ENCODE data around the gene OTULINL. TPM values are rescaled to one million over a fixed set of nuclear protein-coding genes. Genes with fewer than 3 reads are reported as not detected.

The OTULINL gene
- polyA plus RNA-seq, 1 donor (not counting 4 experiments of a cell fraction or from before 2014, with no cell fraction given), result 0.62 TPM

DNA sequence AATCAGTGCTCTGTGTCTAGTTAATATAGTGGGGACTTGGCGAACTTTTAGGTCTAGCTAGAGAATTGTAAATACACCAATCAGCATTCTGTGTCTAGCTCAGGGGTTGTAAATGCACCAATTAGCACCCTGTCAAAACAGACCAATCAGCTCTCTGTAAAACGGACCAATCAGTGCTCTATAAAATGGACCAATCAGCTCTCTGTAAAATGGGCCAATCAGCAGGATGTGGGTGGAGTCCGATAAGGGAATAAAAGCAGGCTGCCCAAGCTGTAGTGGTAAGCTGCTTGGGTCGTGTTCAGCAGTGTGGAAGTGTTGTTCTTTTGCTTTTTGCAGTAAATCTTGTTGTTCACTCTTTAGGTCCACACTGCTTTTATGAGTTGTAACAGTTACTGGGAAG lies 3.6 kb upstream of the OTULINL start:
- no peak for FAIRE-seq
- Histone ChIP-seq H3K4me1 (ENCODE audit: control insufficient read depth, extremely low read depth, insufficient read depth, low read length) (no peaks in the 10 kb centered on the region), H3K79me2 (ENCODE audit: control insufficient read depth, insufficient read depth, low read length) (no peaks in the 10 kb centered on the region), H3K9me1 (ENCODE audit: control insufficient read depth, extremely low read depth, insufficient read depth, low read length) (no peaks in the 10 kb centered on the region), H2AFZ (ENCODE audit: control insufficient read depth, low read length) (no peak overlapping the region), H3K9me3 (ENCODE audit: control insufficient read depth, low read depth, low read length) (no peaks in the 10 kb centered on the region), H4K20me1 (ENCODE audit: control insufficient read depth, extremely low read depth, insufficient read depth, low read length) (no peaks in the 10 kb centered on the region), H3K27me3 (ENCODE audit: control insufficient read depth, extremely low read depth, insufficient read depth, low read length) (peaks cover 18% of the 10 kb centered on the region), H3K9ac (ENCODE audit: control insufficient read depth, extremely low read depth, insufficient read depth, low read length) (no peak overlapping the region), H3K4me3 (ENCODE audit: control insufficient read depth in 2 of 3, extremely low read depth in 1 of 3, insufficient read depth in 2 of 3, low read depth in 1 of 3, low read length in 3 of 3) (no peak overlapping the region), H3K27ac (ENCODE audit: control insufficient read depth, insufficient read depth, low read length) (no peak overlapping the region), H3K36me3 (ENCODE audit: control insufficient read depth in 2 of 2, extremely low read depth in 1 of 2, insufficient read depth in 2 of 2, low read length in 2 of 2) (no peaks in the 10 kb centered on the region), H3K4me2 (ENCODE audit: control insufficient read depth, extremely low read depth, insufficient read depth, low read depth, low read length) (no peak overlapping the region)
- TF ChIP-seq, protein P1, sequence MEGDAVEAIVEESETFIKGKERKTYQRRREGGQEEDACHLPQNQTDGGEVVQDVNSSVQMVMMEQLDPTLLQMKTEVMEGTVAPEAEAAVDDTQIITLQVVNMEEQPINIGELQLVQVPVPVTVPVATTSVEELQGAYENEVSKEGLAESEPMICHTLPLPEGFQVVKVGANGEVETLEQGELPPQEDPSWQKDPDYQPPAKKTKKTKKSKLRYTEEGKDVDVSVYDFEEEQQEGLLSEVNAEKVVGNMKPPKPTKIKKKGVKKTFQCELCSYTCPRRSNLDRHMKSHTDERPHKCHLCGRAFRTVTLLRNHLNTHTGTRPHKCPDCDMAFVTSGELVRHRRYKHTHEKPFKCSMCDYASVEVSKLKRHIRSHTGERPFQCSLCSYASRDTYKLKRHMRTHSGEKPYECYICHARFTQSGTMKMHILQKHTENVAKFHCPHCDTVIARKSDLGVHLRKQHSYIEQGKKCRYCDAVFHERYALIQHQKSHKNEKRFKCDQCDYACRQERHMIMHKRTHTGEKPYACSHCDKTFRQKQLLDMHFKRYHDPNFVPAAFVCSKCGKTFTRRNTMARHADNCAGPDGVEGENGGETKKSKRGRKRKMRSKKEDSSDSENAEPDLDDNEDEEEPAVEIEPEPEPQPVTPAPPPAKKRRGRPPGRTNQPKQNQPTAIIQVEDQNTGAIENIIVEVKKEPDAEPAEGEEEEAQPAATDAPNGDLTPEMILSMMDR (optimal IDR thresholded peaks at IDR 0.05 in 1 of 3, IDR thresholded peaks at IDR 0.05 in 1 of 3, conservative IDR thresholded peaks at IDR 0.05 in 1 of 3; ENCODE audit: extremely low read depth in 1 of 3, insufficient read depth in 2 of 3, low read length in 3 of 3), result no peak
- no peak for TF ChIP-seq EZH2 (IDR thresholded peaks at IDR 0.05; ENCODE audit: low read length)
- DNase-seq (ENCODE audit: low read depth, low spot score), result no peak
- dilution Hi-C loops (cut with MboI; ENCODE audit: extremely low pct_ligation_motif_present, low sequenced_read_pairs), result no loop called here

DNA sequence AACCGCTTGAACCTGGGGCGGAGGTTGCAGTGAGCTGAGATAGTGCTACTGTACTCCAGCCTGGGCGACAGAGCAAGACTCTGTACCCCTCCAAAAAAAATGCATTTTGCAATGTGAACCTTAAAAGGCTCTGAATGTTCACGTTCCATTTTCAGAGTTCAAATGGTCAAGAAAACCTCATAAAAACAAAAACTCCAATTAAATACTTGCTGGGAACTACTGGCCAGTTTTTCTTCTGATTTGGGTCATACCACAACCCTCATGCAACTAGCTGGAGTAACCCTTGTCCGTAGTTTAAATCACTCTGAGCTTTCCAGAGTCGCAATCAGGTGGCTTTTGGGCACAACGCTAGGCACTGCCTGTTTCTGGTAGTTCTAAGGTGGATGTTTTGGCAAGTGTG lies 2.3 kb upstream of the OTULINL start:
- no peaks in the 10 kb centered on the region for H3K79me2 ChIP-seq (ENCODE audit: control insufficient read depth, insufficient read depth, low read length)
- no peaks in the 10 kb centered on the region for H3K9me3 ChIP-seq (ENCODE audit: control insufficient read depth, low read depth, low read length)
- TF ChIP-seq EZH2 (IDR thresholded peaks at IDR 0.05; ENCODE audit: low read length), result no peak
- H3K9ac ChIP-seq (ENCODE audit: control insufficient read depth, extremely low read depth, insufficient read depth, low read length), result no peak overlapping the region
- no peak overlapping the region for H3K27ac ChIP-seq (ENCODE audit: control insufficient read depth, insufficient read depth, low read length)
- no peaks in the 10 kb centered on the region for H3K9me1 ChIP-seq (ENCODE audit: control insufficient read depth, extremely low read depth, insufficient read depth, low read length)
- no peaks in the 10 kb centered on the region for H3K4me1 ChIP-seq (ENCODE audit: control insufficient read depth, extremely low read depth, insufficient read depth, low read length)
- no peak for DNase-seq (ENCODE audit: low read depth, low spot score)
- H3K4me3 ChIP-seq (ENCODE audit: control insufficient read depth in 2 of 3, extremely low read depth in 1 of 3, insufficient read depth in 2 of 3, low read depth in 1 of 3, low read length in 3 of 3), result no peak overlapping the region
- dilution Hi-C loops (cut with MboI; ENCODE audit: extremely low pct_ligation_motif_present, low sequenced_read_pairs), result no loop called here
- no peak for FAIRE-seq
- no peak overlapping the region for H3K4me2 ChIP-seq (ENCODE audit: control insufficient read depth, extremely low read depth, insufficient read depth, low read depth, low read length)
- H3K36me3 ChIP-seq (ENCODE audit: control insufficient read depth in 2 of 2, extremely low read depth in 1 of 2, insufficient read depth in 2 of 2, low read length in 2 of 2), result no peaks in the 10 kb centered on the region
- peaks cover 28% of the 10 kb centered on the region for H3K27me3 ChIP-seq (ENCODE audit: control insufficient read depth, extremely low read depth, insufficient read depth, low read length)
- H4K20me1 ChIP-seq (ENCODE audit: control insufficient read depth, extremely low read depth, insufficient read depth, low read length), result no peaks in the 10 kb centered on the region
- no peak overlapping the region for H2AFZ ChIP-seq (ENCODE audit: control insufficient read depth, low read length)

DNA sequence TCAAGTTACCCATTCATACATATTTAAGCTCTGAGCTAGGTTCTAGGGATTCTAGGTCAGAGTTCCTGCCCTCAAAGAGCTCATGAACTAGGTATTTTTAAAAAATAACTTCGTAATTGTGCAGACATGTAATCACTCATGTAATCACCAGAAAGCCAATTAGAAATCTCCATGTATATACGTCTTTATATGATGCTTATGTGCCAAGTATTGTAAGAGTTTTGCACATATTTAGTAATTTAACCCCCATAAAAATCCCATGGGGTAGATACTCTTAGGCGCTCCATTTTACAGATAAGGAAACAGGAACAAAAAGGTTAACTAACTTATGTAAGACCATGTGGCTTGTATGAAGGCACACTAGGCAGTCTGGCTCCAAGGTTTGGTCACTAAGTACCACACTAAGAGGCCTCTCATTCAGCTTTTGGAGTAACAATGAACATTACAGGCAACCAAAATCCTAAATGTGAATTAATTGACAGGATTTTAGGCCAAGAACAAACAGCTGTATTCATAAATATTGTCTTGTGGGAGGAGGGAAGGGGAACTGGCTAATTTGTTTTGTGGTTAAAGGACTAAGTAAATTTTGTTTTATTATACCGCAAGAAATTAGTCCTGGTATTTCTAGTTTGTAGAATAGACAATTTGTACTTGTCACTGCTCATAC lies 1.7 kb upstream of the OTULINL start:
- no peaks in the 10 kb centered on the region for H4K20me1 ChIP-seq (ENCODE audit: control insufficient read depth, extremely low read depth, insufficient read depth, low read length)
- no peak overlapping the region for H3K4me2 ChIP-seq (ENCODE audit: control insufficient read depth, extremely low read depth, insufficient read depth, low read depth, low read length)
- FAIRE-seq (no peak), DNase-seq (ENCODE audit: low read depth, low spot score) (no peak)
- no peaks in the 10 kb centered on the region for H3K79me2 ChIP-seq (ENCODE audit: control insufficient read depth, insufficient read depth, low read length)
- TF ChIP-seq, protein P1 (optimal IDR thresholded peaks at IDR 0.05 in 1 of 3, IDR thresholded peaks at IDR 0.05 in 1 of 3, conservative IDR thresholded peaks at IDR 0.05 in 1 of 3; ENCODE audit: extremely low read depth in 1 of 3, insufficient read depth in 2 of 3, low read length in 3 of 3), result no peak
- no peak for TF ChIP-seq EZH2 (IDR thresholded peaks at IDR 0.05; ENCODE audit: low read length)
- no peak overlapping the region for H3K9ac ChIP-seq (ENCODE audit: control insufficient read depth, extremely low read depth, insufficient read depth, low read length)
- H3K36me3 ChIP-seq (ENCODE audit: control insufficient read depth in 2 of 2, extremely low read depth in 1 of 2, insufficient read depth in 2 of 2, low read length in 2 of 2), result no peaks in the 10 kb centered on the region
- H3K9me3 ChIP-seq (ENCODE audit: control insufficient read depth, low read depth, low read length), result no peaks in the 10 kb centered on the region
- no peaks in the 10 kb centered on the region for H3K4me1 ChIP-seq (ENCODE audit: control insufficient read depth, extremely low read depth, insufficient read depth, low read length)
- H3K27me3 ChIP-seq (ENCODE audit: control insufficient read depth, extremely low read depth, insufficient read depth, low read length), result peaks cover 32% of the 10 kb centered on the region
- dilution Hi-C loops (cut with MboI; ENCODE audit: extremely low pct_ligation_motif_present, low sequenced_read_pairs), result no loop called here
- no peaks in the 10 kb centered on the region for H3K9me1 ChIP-seq (ENCODE audit: control insufficient read depth, extremely low read depth, insufficient read depth, low read length)
- no peak overlapping the region for H2AFZ ChIP-seq (ENCODE audit: control insufficient read depth, low read length)
- no peak overlapping the region for H3K27ac ChIP-seq (ENCODE audit: control insufficient read depth, insufficient read depth, low read length)
- H3K4me3 ChIP-seq (ENCODE audit: control insufficient read depth in 2 of 3, extremely low read depth in 1 of 3, insufficient read depth in 2 of 3, low read depth in 1 of 3, low read length in 3 of 3), result no peak overlapping the region
